Right lung (tissue), 10 donors: Measurements from ENCODE around the gene PIGK. TPM values are rescaled to one million over a fixed set of nuclear protein-coding genes. Genes with fewer than 3 reads are reported as not detected.
"Not testable (repeated sequence)": the region's sequence is repeated elsewhere in the genome, so short reads cannot be mapped to it uniquely, and the experiment has no call there.

ENCODE experiments used
- DNase-seq, 2 donors: peaks; one replicate each; pipeline ENCODE4 v3.0.0-alpha.2; 2013
- long read RNA-seq, 8 donors: transcript quantifications; one replicate each; lab custom pipeline, GENCODE V29; 2026
- polyA plus RNA-seq, 5 donors: library from polyadenylated mRNA; unstranded; fragments of 120-200 nt; gene quantifications; one replicate each; pipeline versions ENCODE4 v1.2.1 to v1.2.3, GENCODE V29; 2013; ENCODE audit warnings: inconsistent platforms in 1 of 5, low replicate concordance in 1 of 5; ENCODE audit not compliant: insufficient read length in 5 of 5, insufficient read depth in 1 of 5

Gene PIGK
- polyA plus RNA-seq = 10 to 100 TPM; 26.9 to 41.4 (median 38.4) TPM
- long read RNA-seq, donor 1, full-length matches to known transcripts = 10 of 4,378 reads
- long read RNA-seq, donor 1, partial matches to known transcripts = 4,368 of 4,378 reads
- long read RNA-seq, donor 1, other reads (novel, unspliced or antisense) = 0 of 4,378 reads
- long read RNA-seq, donor 2, full-length matches to known transcripts = 9 of 1,751 reads
- long read RNA-seq, donor 2, partial matches to known transcripts = 1,742 of 1,751 reads
- long read RNA-seq, donor 2, other reads (novel, unspliced or antisense) = 0 of 1,751 reads
- long read RNA-seq, donor 3, full-length matches to known transcripts = 5 of 3,085 reads
- long read RNA-seq, donor 3, partial matches to known transcripts = 3,080 of 3,085 reads
- long read RNA-seq, donor 3, other reads (novel, unspliced or antisense) = 0 of 3,085 reads
- long read RNA-seq, donor 4, full-length matches to known transcripts = 1 of 2,282 reads
- long read RNA-seq, donor 4, partial matches to known transcripts = 2,281 of 2,282 reads
- long read RNA-seq, donor 4, other reads (novel, unspliced or antisense) = 0 of 2,282 reads
- long read RNA-seq, donor 5, full-length matches to known transcripts = 9 of 4,185 reads
- long read RNA-seq, donor 5, partial matches to known transcripts = 4,169 of 4,185 reads
- long read RNA-seq, donor 5, other reads (novel, unspliced or antisense) = 7 of 4,185 reads
- long read RNA-seq, donor 6, full-length matches to known transcripts = 8 of 2,568 reads
- long read RNA-seq, donor 6, partial matches to known transcripts = 2,560 of 2,568 reads
- long read RNA-seq, donor 6, other reads (novel, unspliced or antisense) = 0 of 2,568 reads
- long read RNA-seq, donor 7, full-length matches to known transcripts = 9 of 3,058 reads
- long read RNA-seq, donor 7, partial matches to known transcripts = 3,049 of 3,058 reads
- long read RNA-seq, donor 7, other reads (novel, unspliced or antisense) = 0 of 3,058 reads
- long read RNA-seq, donor 8, full-length matches to known transcripts = 3 of 3 reads
- long read RNA-seq, donor 8, partial matches to known transcripts = 0 of 3 reads
- long read RNA-seq, donor 8, other reads (novel, unspliced or antisense) = 0 of 3 reads

DNA sequence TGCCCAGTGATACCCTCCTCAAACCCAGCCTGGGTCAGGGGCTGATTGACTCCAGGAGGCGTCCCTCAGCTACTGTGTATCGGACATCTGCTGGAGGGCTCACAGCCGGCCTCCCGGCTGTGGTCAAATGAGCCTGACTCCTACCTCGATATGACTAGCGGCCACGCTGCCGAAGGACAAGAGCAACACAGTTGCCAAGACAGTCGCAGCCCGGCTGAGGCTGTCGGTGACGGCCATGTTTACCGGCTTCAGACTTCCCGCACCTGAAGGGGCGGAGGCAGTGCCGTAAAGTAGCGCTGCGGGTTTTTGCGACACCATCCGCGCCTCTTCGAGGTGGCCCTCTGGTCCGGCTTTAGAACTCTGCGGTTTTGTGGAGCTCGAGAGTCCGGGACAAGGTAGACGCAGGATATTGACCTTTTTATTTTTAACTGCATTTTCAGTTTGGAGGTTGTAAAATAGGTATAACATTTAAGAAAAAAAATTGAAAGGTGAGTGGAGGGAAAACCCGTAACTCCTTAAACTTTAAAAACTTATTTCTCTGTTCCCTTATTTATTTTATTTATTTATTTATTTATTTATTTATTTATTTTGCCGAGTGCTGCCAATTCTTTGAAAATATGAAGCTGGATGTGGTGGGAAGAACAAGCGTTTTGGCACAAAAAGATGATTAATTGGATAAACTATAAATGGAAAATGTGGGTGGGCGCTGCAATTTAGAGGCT is at the start of gene PIGK:
PIGK (minus strand) TSS at position 265 of the 722 bp plus-strand sequence; CDS start at position 237, 28 bp downstream.
- peak; percentile 80 to 82 for DNase-seq

GRCh38 chr1:77267035-77267434 is 47.8 kb upstream of the PIGK start:
- no peak for DNase-seq

GRCh38 chr1:77265180-77265579 is 46.0 kb upstream of the PIGK start:
- no peak for DNase-seq

- DNase-seq = no peak
Observed at GRCh38 chr1:77263708-77264107, 44.5 kb upstream of the PIGK start.

DNA sequence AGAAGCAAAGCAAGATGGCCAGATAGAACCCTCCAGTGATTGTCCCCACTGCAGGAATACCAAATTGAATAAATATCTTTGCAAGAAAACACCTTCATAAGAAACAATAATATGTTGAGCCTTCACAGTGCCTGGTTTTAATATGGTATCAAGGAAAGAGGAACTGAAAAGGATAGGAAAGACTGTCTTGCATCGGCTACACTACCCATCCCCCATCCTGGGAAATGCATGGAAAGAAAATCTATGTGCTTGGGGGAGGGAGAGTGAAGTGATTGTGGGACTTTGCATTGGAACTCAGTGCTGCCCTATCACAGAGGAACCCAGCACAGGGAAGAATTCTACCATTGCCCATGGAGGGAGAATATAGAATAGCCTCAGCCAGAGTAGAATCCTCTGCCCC is 34.0 kb upstream of the PIGK start:
- DNase-seq = no peak

DNA sequence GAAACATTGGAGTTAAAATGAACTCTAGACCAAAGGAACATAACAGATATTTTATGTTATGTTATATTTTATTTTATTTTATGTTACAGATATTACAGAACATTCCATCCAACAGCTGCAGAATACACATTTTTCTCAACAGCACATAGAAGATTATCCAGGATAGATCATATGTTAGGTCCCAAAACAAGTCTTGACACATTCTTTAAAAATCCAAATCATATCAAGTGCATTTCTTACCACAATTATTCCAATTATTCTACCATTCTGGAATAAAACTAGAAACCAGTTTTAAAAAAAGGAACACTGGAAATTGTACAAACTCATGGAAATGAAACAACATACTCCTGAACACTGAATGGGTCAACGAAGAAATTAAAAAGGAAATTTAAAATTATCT is 30.9 kb upstream of the PIGK start:
- no peak for DNase-seq

DNA sequence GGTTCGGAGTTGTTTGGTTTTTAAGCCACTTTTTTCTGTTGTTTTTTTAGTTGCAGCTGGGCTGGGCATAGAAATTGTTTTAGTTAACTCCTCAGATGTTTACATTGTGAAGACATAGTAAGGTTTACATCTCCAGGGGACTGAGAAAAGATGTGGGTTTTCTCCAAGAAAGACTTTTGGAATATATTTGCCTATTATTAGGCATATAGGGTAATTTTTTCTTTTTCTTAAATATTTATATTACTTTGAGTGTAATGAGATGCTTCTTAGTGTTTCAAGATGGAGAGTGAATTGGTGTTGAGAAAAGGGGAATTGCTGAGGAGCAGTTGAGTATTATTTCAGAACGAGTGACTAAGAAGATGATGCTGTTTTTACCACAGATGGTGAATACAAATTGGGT is 26.6 kb upstream of the PIGK start:
- no peak for DNase-seq

DNA sequence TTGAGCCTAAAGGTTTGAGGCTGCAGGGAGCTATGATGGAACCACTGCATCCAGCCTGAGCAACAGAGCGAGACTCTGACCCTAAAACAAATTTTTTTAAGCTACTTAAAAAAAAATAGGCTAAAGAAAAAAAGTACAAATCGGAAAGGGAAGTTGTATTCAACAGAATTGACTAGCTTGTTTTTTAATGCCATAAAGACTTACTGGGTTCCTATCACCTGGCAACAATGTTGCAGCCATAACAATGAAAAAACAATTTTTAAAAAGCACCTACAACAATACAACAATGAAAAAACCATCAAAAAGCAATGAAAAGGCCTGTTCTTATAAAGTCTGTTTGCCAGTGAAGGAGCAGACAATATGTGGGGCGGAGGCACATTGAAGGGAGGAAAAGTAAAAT is 20.1 kb upstream of the PIGK start:
- no peak for DNase-seq

- DNase-seq = no peak
Observed at GRCh38 chr1:77238462-77238861, 19.2 kb upstream of the PIGK start.

GRCh38 chr1:77234943-77235342 is 15.7 kb upstream of the PIGK start:
- no peak for DNase-seq

DNA sequence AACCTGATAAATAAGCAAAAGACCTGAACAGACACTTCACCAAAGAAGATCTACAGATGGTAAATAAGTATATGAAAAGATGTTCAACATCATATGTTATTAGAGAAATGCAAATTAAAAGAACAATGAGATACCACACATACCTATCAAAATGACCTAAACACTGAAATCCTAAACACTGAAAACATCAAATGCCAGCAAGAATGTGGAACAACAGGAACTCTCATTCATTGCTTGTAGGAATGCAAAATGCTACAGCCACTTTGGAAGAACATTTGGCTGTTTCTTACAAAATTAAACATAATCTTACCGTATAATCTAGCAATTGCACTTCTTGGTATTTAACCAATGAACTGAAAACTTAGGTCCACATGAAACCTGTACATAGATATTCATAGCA is 14.9 kb upstream of the PIGK start:
- no peak for DNase-seq

GRCh38 chr1:77232829-77233228 is 13.6 kb upstream of the PIGK start:
- DNase-seq = no peak

GRCh38 chr1:77230051-77230450 is 10.8 kb upstream of the PIGK start:
- DNase-seq = no peak

- DNase-seq = no peak
Observed at GRCh38 chr1:77228836-77229235, 9.6 kb upstream of the PIGK start.

DNA sequence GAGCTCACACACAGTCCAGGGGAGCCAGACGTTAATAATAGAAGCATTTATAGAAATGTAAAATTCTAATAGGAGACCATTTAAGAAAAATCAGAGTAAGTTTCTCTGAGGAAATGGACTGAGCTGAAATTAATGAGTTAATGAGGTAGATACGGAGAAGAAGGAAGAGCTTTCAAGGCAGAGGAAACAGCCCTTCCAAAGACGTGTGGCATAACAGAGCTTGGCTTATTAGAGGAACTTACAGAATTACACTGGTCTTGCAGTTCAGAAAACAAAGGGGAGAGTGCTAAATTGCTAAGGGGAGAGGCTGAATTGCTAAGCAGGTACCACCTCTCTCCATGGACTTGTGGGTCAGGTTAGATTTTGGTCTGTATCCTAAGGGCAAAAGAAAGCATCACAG is 8.2 kb upstream of the PIGK start:
- no peak for DNase-seq

GRCh38 chr1:77222496-77222895 is 3.3 kb upstream of the PIGK start:
- no peak for DNase-seq

DNA sequence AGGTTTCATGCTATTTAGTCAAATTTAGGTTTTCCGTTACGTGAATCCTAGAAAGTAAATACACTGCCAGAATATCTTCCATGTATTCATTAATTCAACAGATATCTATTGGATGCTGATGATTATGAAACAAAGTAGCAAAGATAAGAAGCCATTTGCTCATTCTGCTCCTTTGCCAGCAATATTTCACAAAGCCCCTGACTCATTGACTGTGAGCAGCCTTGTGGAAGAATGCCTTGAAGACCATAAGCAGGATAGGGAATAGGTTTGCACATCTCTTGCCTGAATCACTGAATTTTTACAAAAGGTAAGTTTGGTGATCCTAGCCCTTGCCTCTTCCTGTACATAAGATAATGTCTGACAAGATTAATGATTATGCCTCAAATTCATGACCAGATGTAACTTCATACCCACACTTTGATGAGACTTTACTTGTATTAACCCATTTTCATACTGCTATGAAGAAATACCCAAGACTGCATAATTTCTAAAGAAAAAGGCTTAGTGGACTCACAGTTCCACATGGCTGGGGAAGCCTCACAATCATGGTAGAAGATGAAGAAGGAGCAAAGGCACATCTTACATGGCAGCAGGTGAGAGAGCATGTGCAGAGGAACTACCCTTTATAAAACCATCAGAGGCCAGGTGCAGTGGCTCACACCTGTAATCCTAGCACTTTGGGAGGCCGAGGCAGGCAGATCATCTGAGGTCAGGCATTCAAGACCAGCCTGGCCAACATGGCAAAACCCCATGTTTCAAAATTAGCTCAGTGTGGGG is 1.6 kb upstream of the PIGK start:
- DNase-seq = no peak

DNA sequence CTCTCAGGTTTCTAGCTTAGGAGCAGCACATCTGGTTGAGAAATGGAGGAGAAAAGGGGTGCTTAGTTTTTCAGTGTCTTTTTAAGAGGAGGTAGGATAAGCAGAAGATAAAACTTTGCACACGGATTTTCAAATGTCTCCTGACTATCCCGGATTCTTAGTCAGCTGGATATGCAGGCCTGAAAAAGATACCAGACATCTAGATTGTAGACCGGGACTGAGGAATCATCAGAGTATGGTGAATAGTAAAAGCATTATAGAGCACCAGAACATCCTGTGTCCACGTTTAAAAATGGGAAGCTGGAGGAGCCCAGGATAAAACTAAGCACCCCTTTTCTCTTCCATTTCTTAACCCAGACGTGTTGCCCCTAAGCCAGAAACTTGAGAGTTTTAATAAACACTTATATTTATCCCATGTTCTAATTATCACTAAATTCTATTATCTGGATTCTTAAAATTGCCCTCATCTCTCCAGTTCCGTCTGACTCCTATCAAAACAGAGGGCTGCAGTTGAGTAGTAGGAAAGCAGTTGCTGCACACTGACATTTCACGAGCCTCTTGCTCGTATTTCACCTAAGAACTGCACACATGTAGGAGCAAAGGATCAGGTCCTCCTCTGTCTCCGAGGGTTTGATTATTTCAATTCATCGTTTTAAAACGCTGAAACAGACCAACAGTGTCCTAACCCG is 609 bp downstream of the PIGK start:
- DNase-seq = no peak

DNA sequence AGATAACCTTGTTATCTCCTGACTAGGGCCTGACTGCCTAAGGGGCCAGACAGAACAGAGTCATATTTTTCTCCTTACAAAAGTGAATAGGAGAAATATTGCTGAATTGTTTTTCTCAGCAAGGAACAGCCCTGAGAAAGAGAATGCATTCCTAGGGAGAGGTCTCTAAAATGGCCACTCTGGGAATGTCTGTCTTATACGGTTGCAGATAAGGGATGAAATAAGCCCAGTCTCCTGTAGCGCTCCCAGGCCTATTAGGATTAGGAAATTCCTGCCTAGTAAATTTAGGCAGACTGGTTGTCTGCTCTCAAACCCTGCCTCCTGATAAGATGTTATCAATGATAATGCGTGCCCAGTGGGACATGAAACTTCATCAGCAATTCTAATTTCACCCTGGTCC is 15.2 kb downstream of the PIGK start:
- not testable (repeated sequence) for DNase-seq

GRCh38 chr1:77202751-77203150 is 16.5 kb downstream of the PIGK start:
- DNase-seq = no peak
